Vagina (tissue), 2 donors: Measurements from ENCODE around the gene CLRN2. TPM values are rescaled to one million over a fixed set of nuclear protein-coding genes. Genes with fewer than 3 reads are reported as not detected.

Source experiments
- DNase-seq, 2 donors: peaks; one replicate each; pipeline ENCODE4 v3.0.0-alpha.2; 2017; ENCODE audit errors: extremely low spot score in 2 of 2
- H3K27ac ChIP-seq: fragments of 200-600 bp; sonication (generic); one replicate; pipeline ENCODE4 v1.5.1; 2019
- H3K27me3 ChIP-seq: fragments of 200-600 bp; sonication (generic); one replicate; pipeline ENCODE4 v1.5.1; 2019
- H3K36me3 ChIP-seq, 2 donors: fragments of 200-600 bp; sonication (generic); one replicate each; pipeline ENCODE4 v1.5.1; 2017 to 2019
- H3K4me1 ChIP-seq: fragments of 200-600 bp; sonication (generic); one replicate; pipeline ENCODE4 v1.5.1; 2019
- H3K4me3 ChIP-seq, 2 donors: fragments of 200-600 bp; sonication (generic); 1 replicate in 1 of 2; 2 replicates in 1 of 2; pipeline ENCODE4 v1.5.1; 2016 to 2019
- H3K9me3 ChIP-seq: fragments of 200-600 bp; sonication (generic); one replicate; pipeline ENCODE4 v1.5.1; 2019
- POLR2A ChIP-seq, 2 donors: fragments of 450-650 bp; IDR thresholded peaks; one replicate each; pipeline ENCODE4 v1.6.1; 2017; ENCODE audit warnings: antibody characterized with exemption in 2 of 2, mild to moderate bottlenecking in 2 of 2, moderate library complexity in 2 of 2
- POLR2AphosphoS5 ChIP-seq, 2 donors: sonication (generic); formaldehyde crosslinking; IDR thresholded peaks; one replicate each; pipeline ENCODE4 v1.9.0; 2017; ENCODE audit warnings: antibody characterized with exemption in 2 of 2, mild to moderate bottlenecking in 2 of 2, low read depth in 1 of 2; ENCODE audit not compliant: insufficient read depth in 1 of 2
- intact Hi-C: fragments of 100-400 bp; cut with DNase I; formaldehyde crosslinking; loops from one replicate; pipeline ENCODE4 v1.15.1; 2023
- total RNA-seq: library from RNA; depleted of rRNA; stranded (reverse); fragments of >200 nt; gene quantifications from one replicate; pipeline ENCODE4 v1.2.3, GENCODE V29; 2016
- TF ChIP-seq, protein P1 (sequence below), 3 experiments: fragments of 450-650 bp in 2 of 3; fragments of 200-600 bp in 1 of 3; sonication (generic) in 1 of 3; IDR thresholded peaks; one replicate each; pipeline ENCODE4 v1.5.1; 2017 to 2019; ENCODE audit warnings: antibody characterized with exemption in 3 of 3, mild to moderate bottlenecking in 2 of 3, moderate library complexity in 2 of 3

CLRN2 gene
- total RNA-seq, 1 donor from 2014 or later, result not detected

DNA sequence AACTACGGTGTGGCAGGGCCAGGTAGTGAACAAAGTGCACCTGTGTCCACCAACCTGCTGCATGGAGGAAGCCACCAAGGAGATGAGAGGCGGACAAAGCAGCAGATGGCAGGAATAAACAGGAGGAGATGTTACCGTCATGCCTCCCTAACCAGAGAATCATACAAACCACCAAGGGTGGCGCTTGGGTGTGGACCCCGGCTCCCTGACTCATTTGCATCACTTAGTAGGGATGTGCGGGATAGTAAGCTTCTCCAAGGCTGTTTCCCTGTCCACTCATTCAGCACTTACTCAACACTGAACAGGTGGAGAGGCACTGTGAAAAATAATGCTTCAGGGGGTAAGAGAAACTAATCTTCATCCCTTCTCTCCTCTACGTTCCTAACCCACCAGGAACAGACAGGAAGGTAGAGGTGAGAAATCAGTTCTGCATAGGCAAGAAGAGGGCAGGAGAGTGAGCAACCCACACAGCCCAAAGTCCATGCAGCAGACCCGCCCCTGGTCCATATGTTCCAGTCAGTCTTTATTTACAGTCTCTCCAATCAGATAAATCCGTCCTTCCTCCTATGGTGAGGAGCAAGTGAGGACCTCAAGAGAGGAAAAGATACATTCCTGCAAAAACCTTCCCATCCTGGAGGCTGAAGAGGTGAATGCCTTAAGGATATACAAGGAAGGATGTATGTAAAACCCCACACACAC lies 37.0 kb upstream of the CLRN2 start:
- Histone ChIP-seq H3K27ac (no peak overlapping the region), H3K27me3 (no peaks in the 10 kb centered on the region), H3K9me3 (no peaks in the 10 kb centered on the region), H3K4me3 (no peak overlapping the region), H3K36me3 (peaks cover 0 to 10% of the 10 kb centered on the region in 2 donors), H3K4me1 (no peaks in the 10 kb centered on the region)
- TF ChIP-seq, protein P1, sequence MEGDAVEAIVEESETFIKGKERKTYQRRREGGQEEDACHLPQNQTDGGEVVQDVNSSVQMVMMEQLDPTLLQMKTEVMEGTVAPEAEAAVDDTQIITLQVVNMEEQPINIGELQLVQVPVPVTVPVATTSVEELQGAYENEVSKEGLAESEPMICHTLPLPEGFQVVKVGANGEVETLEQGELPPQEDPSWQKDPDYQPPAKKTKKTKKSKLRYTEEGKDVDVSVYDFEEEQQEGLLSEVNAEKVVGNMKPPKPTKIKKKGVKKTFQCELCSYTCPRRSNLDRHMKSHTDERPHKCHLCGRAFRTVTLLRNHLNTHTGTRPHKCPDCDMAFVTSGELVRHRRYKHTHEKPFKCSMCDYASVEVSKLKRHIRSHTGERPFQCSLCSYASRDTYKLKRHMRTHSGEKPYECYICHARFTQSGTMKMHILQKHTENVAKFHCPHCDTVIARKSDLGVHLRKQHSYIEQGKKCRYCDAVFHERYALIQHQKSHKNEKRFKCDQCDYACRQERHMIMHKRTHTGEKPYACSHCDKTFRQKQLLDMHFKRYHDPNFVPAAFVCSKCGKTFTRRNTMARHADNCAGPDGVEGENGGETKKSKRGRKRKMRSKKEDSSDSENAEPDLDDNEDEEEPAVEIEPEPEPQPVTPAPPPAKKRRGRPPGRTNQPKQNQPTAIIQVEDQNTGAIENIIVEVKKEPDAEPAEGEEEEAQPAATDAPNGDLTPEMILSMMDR (IDR thresholded peaks at IDR 0.05), result no peak
- TF ChIP-seq POLR2A (IDR thresholded peaks at IDR 0.05) (no peak), POLR2AphosphoS5 (IDR thresholded peaks at IDR 0.05; ENCODE audit: insufficient read depth in 1 of 2, low read depth in 1 of 2) (no peak)
- intact Hi-C loops, result loop anchor here (10.0 kb wide), 1 partner anchor 1183 kb away; no protein-coding TSS in a partner anchor
- no peak for DNase-seq

DNA sequence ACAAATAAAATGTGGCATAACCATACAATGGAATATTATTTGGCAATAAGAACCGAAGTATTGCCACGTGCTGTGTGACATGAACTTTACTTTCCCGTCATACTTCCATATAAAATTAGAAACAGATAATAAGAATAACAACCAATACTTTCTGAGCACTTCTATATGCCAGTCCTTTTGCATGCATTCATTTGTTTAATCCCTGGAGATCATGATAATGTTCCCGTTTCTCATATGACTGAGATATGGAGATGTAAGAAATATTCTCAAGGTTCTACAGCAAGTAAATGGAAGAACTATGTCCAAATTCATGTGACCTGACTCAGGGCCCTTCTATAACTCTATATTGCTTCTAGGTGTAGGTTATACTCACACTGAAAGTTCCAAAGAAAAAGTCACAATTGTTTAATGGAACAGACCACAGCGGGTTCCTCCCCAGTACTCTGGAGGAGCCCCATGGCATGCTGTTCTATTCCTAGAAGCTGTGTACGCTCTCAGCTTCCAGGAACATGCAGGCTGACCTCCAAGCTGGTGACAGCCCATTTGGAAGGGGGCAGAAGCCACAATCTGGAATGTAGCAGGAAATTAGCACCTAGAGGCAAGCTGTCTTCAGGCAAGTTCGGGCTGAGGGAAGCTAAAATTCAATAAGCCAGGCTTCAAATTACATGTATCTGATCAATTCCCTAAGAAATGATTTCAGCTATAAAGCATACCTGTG lies 34.6 kb upstream of the CLRN2 start:
- Histone ChIP-seq H3K27me3 (no peaks in the 10 kb centered on the region), H3K27ac (no peak overlapping the region), H3K4me3 (no peak overlapping the region), H3K4me1 (no peaks in the 10 kb centered on the region), H3K36me3 (peaks cover 0 to 18% of the 10 kb centered on the region in 2 donors), H3K9me3 (no peaks in the 10 kb centered on the region)
- intact Hi-C loops, result no loop called here
- TF ChIP-seq POLR2AphosphoS5 (IDR thresholded peaks at IDR 0.05; ENCODE audit: insufficient read depth in 1 of 2, low read depth in 1 of 2), result no peak
- TF ChIP-seq, protein P1 (IDR thresholded peaks at IDR 0.05), result no peak
- TF ChIP-seq POLR2A (IDR thresholded peaks at IDR 0.05), result no peak
- no peak for DNase-seq

DNA sequence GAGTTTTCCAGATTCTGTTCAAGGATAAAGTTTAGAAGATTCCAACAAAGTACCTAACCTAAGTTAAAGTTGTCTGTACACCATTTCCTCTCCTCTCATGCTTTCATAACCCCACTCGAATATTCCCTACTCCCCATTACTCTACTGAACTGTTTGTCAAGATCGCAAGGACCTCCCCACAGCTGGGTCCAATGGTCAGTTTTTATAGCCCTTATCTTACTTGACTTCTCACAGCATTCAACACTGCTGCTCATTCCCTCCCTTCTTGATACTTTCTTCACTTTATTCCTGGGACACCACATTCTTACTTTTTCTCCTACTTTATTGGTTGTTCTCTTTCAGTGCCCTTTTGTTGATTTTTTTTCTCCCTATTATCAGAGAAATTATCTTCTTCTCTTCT lies 34.0 kb upstream of the CLRN2 start:
- DNase-seq, result no peak
- H3K4me3 ChIP-seq, result no peak overlapping the region
- TF ChIP-seq POLR2AphosphoS5 (IDR thresholded peaks at IDR 0.05; ENCODE audit: insufficient read depth in 1 of 2, low read depth in 1 of 2) (no peak), POLR2A (IDR thresholded peaks at IDR 0.05) (no peak)
- TF ChIP-seq, protein P1 (IDR thresholded peaks at IDR 0.05), result no peak
- intact Hi-C loops, result no loop called here
- H3K27ac ChIP-seq, result no peak overlapping the region
- H3K9me3 ChIP-seq, result no peaks in the 10 kb centered on the region
- no peaks in the 10 kb centered on the region for H3K27me3 ChIP-seq
- H3K36me3 ChIP-seq, result peaks cover 0 to 18% of the 10 kb centered on the region in 2 donors
- no peaks in the 10 kb centered on the region for H3K4me1 ChIP-seq

DNA sequence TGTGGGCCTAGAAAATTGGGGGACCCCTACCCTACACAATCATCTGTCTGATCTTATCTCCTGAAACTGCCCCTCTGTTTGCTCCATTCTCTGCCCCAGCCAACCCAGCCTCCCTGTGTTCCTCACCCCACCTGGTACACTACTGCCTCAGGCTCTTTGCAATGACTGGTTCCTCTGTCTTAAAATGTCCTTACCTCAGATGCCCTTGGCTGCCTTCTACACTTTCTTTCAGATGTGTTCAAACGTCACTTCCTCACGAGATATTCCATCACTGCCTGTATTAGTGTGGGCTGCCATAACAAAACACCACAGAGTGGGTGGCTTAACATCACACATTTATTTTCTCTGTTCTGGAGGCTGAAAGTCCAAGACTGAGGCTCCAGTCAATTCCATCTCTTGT lies 32.2 kb upstream of the CLRN2 start:
- no peak for TF ChIP-seq POLR2A (IDR thresholded peaks at IDR 0.05)
- no peak for TF ChIP-seq POLR2AphosphoS5 (IDR thresholded peaks at IDR 0.05; ENCODE audit: insufficient read depth in 1 of 2, low read depth in 1 of 2)
- TF ChIP-seq, protein P1 (IDR thresholded peaks at IDR 0.05), result no peak
- Histone ChIP-seq H3K36me3 (peaks cover 0 to 32% of the 10 kb centered on the region in 2 donors), H3K9me3 (no peaks in the 10 kb centered on the region), H3K4me1 (no peaks in the 10 kb centered on the region), H3K4me3 (no peak overlapping the region), H3K27me3 (no peaks in the 10 kb centered on the region), H3K27ac (no peak overlapping the region)
- DNase-seq, result no peak
- intact Hi-C loops, result no loop called here

DNA sequence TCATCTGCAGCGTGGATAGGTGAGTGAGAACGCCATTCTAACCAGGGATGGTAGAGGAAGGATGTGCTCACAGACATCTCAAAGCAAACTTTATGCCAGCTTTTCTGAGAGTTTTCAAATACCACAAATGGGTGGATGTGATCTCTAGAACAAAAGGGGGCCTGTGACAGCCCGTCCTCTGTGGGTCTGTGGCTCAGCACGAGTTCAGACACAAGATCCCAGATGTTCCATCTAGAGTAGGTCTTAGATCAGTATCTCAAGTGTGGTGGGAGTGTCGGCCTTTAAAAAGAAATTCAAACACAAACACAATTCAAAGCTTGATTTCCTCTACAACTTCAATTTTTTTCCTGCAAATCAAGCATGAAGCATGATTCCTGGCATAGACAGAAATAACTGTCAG lies 25.8 kb upstream of the CLRN2 start:
- Histone ChIP-seq H3K4me3 (no peak overlapping the region), H3K27ac (no peak overlapping the region), H3K36me3 (peaks cover 0 to 60% of the 10 kb centered on the region in 2 donors), H3K4me1 (no peaks in the 10 kb centered on the region), H3K9me3 (no peaks in the 10 kb centered on the region), H3K27me3 (no peaks in the 10 kb centered on the region)
- no peak for DNase-seq
- TF ChIP-seq POLR2AphosphoS5 (IDR thresholded peaks at IDR 0.05; ENCODE audit: insufficient read depth in 1 of 2, low read depth in 1 of 2), result no peak
- no peak for TF ChIP-seq POLR2A (IDR thresholded peaks at IDR 0.05)
- TF ChIP-seq, protein P1 (IDR thresholded peaks at IDR 0.05), result no peak
- intact Hi-C loops, result no loop called here
